ENCODE data around the gene PRLR.

The PRLR gene

GRCh38 chr5:35242702-35243258, 12.5 kb upstream of the PRLR start:
- Histone ChIP-seq H3K4me1 (ENCODE audit: insufficient read depth, low read length) (no peaks in the 10 kb centered on the region), H3K9ac (ENCODE audit: low read depth, low read length) (no peak overlapping the region), H3K9me3 (ENCODE audit: control insufficient read depth, insufficient read depth, low read length) (no peaks in the 10 kb centered on the region), H3K36me3 (ENCODE audit: insufficient read depth, low read length) (no peaks in the 10 kb centered on the region)

DNA sequence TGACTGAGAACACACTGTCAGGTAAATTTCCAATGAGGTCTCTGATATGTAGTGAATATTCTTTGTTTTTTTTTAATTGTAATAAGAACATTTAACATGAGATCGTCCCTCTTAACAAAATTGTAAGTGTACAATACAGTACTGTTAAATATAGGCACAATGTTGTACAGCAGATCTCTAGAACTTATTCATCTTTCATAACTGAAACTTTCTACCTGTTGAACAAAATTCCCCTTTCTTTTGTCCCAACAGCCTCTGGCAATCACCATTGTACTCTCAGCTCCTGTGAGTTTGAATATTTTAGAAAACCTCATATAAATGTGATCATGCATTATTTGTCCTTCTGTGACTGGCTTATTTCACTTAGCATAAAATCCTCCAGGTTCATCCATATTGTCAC, 10.6 kb upstream of the PRLR start:
- H3K9me3 ChIP-seq (ENCODE audit: control insufficient read depth, insufficient read depth, low read length): no peaks in the 10 kb centered on the region
- H3K9ac ChIP-seq (ENCODE audit: low read depth, low read length): no peak overlapping the region
- no peaks in the 10 kb centered on the region for H3K4me1 ChIP-seq (ENCODE audit: insufficient read depth, low read length)
- H3K36me3 ChIP-seq (ENCODE audit: insufficient read depth, low read length): no peaks in the 10 kb centered on the region

- Histone ChIP-seq H3K9me3 (ENCODE audit: control insufficient read depth, insufficient read depth, low read length) (no peaks in the 10 kb centered on the region), H3K4me1 (ENCODE audit: insufficient read depth, low read length) (no peaks in the 10 kb centered on the region), H3K9ac (ENCODE audit: low read depth, low read length) (no peak overlapping the region), H3K36me3 (ENCODE audit: insufficient read depth, low read length) (no peaks in the 10 kb centered on the region)
Observed at GRCh38 chr5:35239911-35240610, 9.8 kb upstream of the PRLR start.

DNA sequence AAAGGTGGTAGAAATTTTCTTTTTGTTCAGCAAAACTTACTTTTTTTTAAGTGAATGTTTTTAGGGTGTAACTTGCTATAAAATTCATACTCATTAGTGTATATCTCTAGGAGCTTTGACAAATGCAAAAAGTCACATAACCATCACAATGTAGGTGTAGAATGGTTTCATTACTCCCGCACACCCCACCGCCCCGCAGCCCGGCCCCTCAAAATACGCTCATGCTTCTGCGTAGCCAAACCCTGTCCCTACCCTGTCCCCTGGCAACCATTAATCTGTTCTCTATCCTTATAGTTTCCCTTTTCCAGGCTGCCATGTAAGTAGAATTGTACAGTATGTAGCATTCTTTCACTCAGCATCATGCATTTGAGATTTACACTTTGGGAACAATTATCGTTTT, 9.2 kb upstream of the PRLR start:
- H3K36me3 ChIP-seq (ENCODE audit: insufficient read depth, low read length): no peaks in the 10 kb centered on the region
- no peak overlapping the region for H3K9ac ChIP-seq (ENCODE audit: low read depth, low read length)
- no peaks in the 10 kb centered on the region for H3K9me3 ChIP-seq (ENCODE audit: control insufficient read depth, insufficient read depth, low read length)
- no peaks in the 10 kb centered on the region for H3K4me1 ChIP-seq (ENCODE audit: insufficient read depth, low read length)

GRCh38 chr5:35237580-35238376, 7.5 kb upstream of the PRLR start:
- H3K9ac ChIP-seq (ENCODE audit: low read depth, low read length): no peak overlapping the region
- no peaks in the 10 kb centered on the region for H3K36me3 ChIP-seq (ENCODE audit: insufficient read depth, low read length)
- no peaks in the 10 kb centered on the region for H3K9me3 ChIP-seq (ENCODE audit: control insufficient read depth, insufficient read depth, low read length)
- H3K4me1 ChIP-seq (ENCODE audit: insufficient read depth, low read length): no peaks in the 10 kb centered on the region

- Histone ChIP-seq H3K4me1 (ENCODE audit: insufficient read depth, low read length) (no peaks in the 10 kb centered on the region), H3K9ac (ENCODE audit: low read depth, low read length) (no peak overlapping the region), H3K9me3 (ENCODE audit: control insufficient read depth, insufficient read depth, low read length) (no peaks in the 10 kb centered on the region), H3K36me3 (ENCODE audit: insufficient read depth, low read length) (no peaks in the 10 kb centered on the region)
Observed at GRCh38 chr5:35236770-35237169, 6.5 kb upstream of the PRLR start.

DNA sequence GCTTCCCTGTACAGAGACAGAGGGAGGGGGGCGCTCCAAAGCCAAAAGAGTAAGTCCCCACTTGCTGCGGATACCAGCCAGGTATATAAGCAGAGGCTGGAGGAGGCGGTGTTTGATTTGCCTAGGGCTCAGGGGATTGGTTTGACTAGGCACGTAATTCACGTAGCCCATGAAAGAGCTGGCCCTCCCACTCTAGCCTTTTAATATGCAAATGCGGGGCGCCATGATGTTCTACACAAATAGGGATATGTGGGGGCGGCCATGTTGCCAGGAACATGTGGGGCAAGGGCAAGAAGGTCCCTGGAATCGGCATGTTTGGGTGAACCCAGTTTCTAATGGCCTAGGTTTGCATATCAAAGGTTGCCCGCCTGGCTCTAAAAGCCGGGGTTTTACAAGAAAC, 3.3 kb upstream of the PRLR start:
- Histone ChIP-seq H3K9me3 (ENCODE audit: control insufficient read depth, insufficient read depth, low read length) (no peaks in the 10 kb centered on the region), H3K9ac (ENCODE audit: low read depth, low read length) (no peak overlapping the region), H3K4me1 (ENCODE audit: insufficient read depth, low read length) (peaks cover 8% of the 10 kb centered on the region; the same call in 1 of the 2 replicates), H3K36me3 (ENCODE audit: insufficient read depth, low read length) (no peaks in the 10 kb centered on the region)

- no peak overlapping the region for H3K9ac ChIP-seq (ENCODE audit: low read depth, low read length)
- no peaks in the 10 kb centered on the region for H3K36me3 ChIP-seq (ENCODE audit: insufficient read depth, low read length)
- H3K9me3 ChIP-seq (ENCODE audit: control insufficient read depth, insufficient read depth, low read length): no peaks in the 10 kb centered on the region
- H3K4me1 ChIP-seq (ENCODE audit: insufficient read depth, low read length): peaks cover 8% of the 10 kb centered on the region; the same call in 1 of the 2 replicates
Observed at GRCh38 chr5:35233121-35233520, 2.8 kb upstream of the PRLR start.

DNA sequence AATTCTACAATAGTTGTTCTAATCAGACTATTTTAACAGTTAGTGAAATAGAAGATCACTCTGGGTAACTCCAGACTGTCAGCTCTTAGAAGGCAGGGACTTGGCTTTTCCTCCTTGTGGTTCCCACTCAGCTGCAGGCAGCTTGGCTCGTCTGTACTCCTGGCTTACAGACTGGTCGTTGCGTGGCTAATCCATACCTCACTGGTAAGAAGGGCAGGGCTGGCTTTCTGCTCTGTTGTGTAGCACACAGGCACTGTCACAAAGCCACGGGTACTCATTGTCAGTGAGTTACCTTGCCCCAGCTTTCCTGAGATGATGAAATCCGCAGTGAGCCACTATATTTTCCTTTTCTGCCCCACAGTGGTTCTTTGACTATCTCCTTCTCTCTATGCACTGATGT, 1.8 kb upstream of the PRLR start:
- no peak overlapping the region for H3K9ac ChIP-seq (ENCODE audit: low read depth, low read length)
- H3K36me3 ChIP-seq (ENCODE audit: insufficient read depth, low read length): no peaks in the 10 kb centered on the region
- H3K9me3 ChIP-seq (ENCODE audit: control insufficient read depth, insufficient read depth, low read length): no peaks in the 10 kb centered on the region
- H3K4me1 ChIP-seq (ENCODE audit: insufficient read depth, low read length): peaks cover 8% of the 10 kb centered on the region; the same call in 1 of the 2 replicates

- H3K9me3 ChIP-seq (ENCODE audit: control insufficient read depth, insufficient read depth, low read length): no peaks in the 10 kb centered on the region
- peak overlapping the region; percentile 73 for H3K9ac ChIP-seq (ENCODE audit: low read depth, low read length)
- H3K36me3 ChIP-seq (ENCODE audit: insufficient read depth, low read length): no peaks in the 10 kb centered on the region
- peaks cover 8% of the 10 kb centered on the region; the same call in 1 of the 2 replicates for H3K4me1 ChIP-seq (ENCODE audit: insufficient read depth, low read length)
Observed at GRCh38 chr5:35229076-35230037, 930 bp downstream of the PRLR start.

DNA sequence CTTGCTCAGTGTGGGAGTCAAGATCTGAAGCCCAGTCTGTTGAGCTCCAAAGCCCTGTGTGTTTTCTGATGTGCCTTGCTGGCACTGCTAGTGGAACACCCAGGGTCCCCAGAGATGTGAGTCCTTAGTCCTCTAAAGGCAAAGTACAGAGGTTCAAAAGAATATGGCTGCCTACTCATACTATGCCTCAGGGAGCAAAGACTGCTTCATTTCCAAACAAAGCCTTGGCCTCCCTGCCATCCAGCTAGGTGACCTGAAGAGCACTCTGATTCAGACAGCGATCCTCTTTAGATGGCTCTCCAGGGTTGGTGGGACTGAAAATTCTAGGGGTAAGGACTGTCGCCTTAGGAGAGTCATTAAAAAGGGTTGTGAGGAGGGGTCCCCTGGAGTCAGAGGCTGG, 2.0 kb downstream of the PRLR start:
- H3K9ac ChIP-seq (ENCODE audit: low read depth, low read length): no peak overlapping the region
- H3K4me1 ChIP-seq (ENCODE audit: insufficient read depth, low read length): peaks cover 8% of the 10 kb centered on the region; the same call in 1 of the 2 replicates
- no peaks in the 10 kb centered on the region for H3K9me3 ChIP-seq (ENCODE audit: control insufficient read depth, insufficient read depth, low read length)
- no peaks in the 10 kb centered on the region for H3K36me3 ChIP-seq (ENCODE audit: insufficient read depth, low read length)

DNA sequence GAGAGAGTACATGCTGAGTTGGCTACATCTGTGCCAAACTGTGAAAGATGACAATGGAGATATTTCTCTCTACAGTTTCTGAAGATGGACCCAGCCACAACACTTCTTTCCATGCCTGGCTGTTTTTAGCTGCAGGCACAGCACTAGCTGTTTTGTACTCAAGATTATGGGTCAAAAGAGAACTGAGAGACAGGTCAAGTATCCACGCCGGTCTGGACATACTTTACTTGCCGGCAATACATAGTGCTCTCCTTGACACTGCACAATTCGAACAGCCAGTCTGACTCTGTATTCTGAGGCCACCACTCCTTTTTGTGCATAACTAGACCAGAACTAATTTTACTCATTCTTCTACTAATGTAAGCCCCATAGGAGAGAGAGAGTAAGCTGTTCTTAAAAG, 2.6 kb downstream of the PRLR start:
- Histone ChIP-seq H3K4me1 (ENCODE audit: insufficient read depth, low read length) (peaks cover 8% of the 10 kb centered on the region; the same call in 1 of the 2 replicates), H3K9me3 (ENCODE audit: control insufficient read depth, insufficient read depth, low read length) (no peaks in the 10 kb centered on the region), H3K36me3 (ENCODE audit: insufficient read depth, low read length) (no peaks in the 10 kb centered on the region), H3K9ac (ENCODE audit: low read depth, low read length) (no peak overlapping the region)

DNA sequence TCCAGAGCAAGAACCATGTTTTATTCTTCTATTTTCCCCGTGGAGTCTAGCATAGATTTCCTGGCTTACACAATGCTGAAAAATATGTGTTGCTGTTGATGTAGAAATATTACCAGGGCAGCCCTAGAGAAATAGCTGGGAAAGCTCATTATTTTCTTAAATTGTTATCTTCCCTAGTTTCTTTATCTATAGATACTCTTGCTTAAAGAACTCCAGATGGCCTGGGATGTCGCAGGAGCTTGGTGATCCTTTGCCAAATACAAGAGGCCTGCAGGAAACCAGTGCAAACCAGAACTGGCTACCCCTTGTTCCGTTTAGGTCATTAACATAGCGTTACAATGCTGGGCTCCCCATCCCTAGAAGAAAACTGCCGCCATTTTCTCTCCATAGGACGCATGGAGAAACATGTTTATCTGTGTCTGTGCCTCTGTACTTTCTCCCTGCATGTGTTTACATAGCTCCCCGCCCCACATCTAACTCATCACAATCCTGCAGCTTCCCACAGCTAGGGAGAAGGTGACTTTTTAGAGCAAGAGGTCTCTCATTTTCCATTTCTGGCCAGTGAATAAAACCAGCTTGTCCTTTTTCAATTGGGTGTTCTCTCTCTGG, 6.4 kb downstream of the PRLR start:
- Histone ChIP-seq H3K9me3 (ENCODE audit: control insufficient read depth, insufficient read depth, low read length) (no peaks in the 10 kb centered on the region), H3K36me3 (ENCODE audit: insufficient read depth, low read length) (no peaks in the 10 kb centered on the region), H3K4me1 (ENCODE audit: insufficient read depth, low read length) (no peaks in the 10 kb centered on the region), H3K9ac (ENCODE audit: low read depth, low read length) (no peak overlapping the region)

DNA sequence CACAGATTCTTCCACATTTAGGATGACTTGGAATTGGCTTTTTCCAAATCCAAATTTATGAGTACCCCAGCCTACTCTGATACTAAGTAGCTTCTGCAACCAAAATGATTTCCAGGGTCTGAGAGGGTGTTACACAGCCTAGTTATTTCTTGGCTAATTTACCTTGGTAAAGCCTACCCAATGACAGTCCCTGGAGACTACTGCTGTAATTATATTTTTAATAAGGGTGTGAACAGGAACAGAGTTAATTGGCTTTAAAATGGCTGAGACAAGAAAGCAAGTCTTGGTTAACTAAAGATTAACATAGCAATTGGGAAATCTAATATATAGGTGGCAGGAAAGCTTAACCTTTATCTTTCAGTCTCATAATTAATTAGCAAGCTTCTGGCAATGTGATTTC, 9.3 kb downstream of the PRLR start:
- no peaks in the 10 kb centered on the region for H3K4me1 ChIP-seq (ENCODE audit: insufficient read depth, low read length)
- H3K36me3 ChIP-seq (ENCODE audit: insufficient read depth, low read length): no peaks in the 10 kb centered on the region
- no peaks in the 10 kb centered on the region for H3K9me3 ChIP-seq (ENCODE audit: control insufficient read depth, insufficient read depth, low read length)
- no peak overlapping the region for H3K9ac ChIP-seq (ENCODE audit: low read depth, low read length)
